GM12878 (cell line): ENCODE measurements around the gene RAB25. TPM values are rescaled to one million over a fixed set of nuclear protein-coding genes. Genes with fewer than 3 reads are reported as not detected.

ENCODE experiments used
- ATAC-seq: fragments of 200-7000 bp; cut with Tn5 transposase; 3 replicates; pipeline ENCODE4 v1.9.1; 2020; ENCODE audit warnings: mild to moderate bottlenecking, moderate library complexity
- BruUV-seq: library from RNA; stranded (reverse); fragments of 400-500 nt; replicated peaks from 2 replicates; lab custom pipeline; 2021; lab: Mats Ljungman, UMichigan
- CTCF ChIA-PET: fragments of 300-600 bp; sonication (Branson Sonifier 250); formaldehyde crosslinking; extraction: SDS; loops from one replicate; lab custom pipeline; 2021; ENCODE audit warnings: inconsistent platforms; lab: Yijun Ruan, JAX
- POLR2A ChIA-PET: fragments of 350-600 bp; formaldehyde crosslinking; extraction: SDS; loops from one replicate; lab custom pipeline; 2021; ENCODE audit warnings: inconsistent platforms; lab: Charles Lee
- RAD21 ChIA-PET: fragments of 300-600 bp; sonication (Branson Sonifier 250); formaldehyde crosslinking; loops from one replicate; lab custom pipeline; 2023; ENCODE audit warnings: antibody characterized with exemption; ENCODE audit not compliant: unreplicated experiment; lab: Charles Lee
- SMC1A ChIA-PET: fragments of 300-600 bp; sonication (Branson Sonifier 250); formaldehyde crosslinking; loops from one replicate; lab custom pipeline; 2023; ENCODE audit not compliant: unreplicated experiment, uncharacterized antibody; lab: Charles Lee
- DNase-seq: peaks from one replicate; pipeline ENCODE4 v3.0.0-alpha.2; 2011; ENCODE audit warnings: low read depth, low spot score
- FAIRE-seq: peaks from 3 replicates; lab custom pipeline; 2011; peaks lifted over from hg19 to GRCh38; lab: Jason Lieb, UNC
- H2AFZ ChIP-seq: 2 replicates; pipeline ENCODE4 v1.6.0; 2011; ENCODE audit warnings: low read depth, low read length, control low read depth; ENCODE audit not compliant: control insufficient read depth
- H3K27ac ChIP-seq: 2 replicates; pipeline ENCODE4 v1.5.1; 2011; ENCODE audit warnings: control low read depth; ENCODE audit not compliant: control insufficient read depth, insufficient read depth
- H3K27me3 ChIP-seq, 2 experiments: replicated peaks in 1 of 2; 2 replicates each; pipeline versions ENCODE4 v1.6.0 to v1.6.1; 2011; ENCODE audit warnings: low read length in 1 of 2; ENCODE audit not compliant: control insufficient read depth in 2 of 2, insufficient read depth in 2 of 2
- H3K36me3 ChIP-seq, 2 experiments: 2 replicates each; pipeline ENCODE4 v1.5.1; 2011; ENCODE audit warnings: low read length in 1 of 2; ENCODE audit not compliant: control insufficient read depth in 2 of 2, insufficient read depth in 2 of 2
- H3K4me1 ChIP-seq: 2 replicates; pipeline ENCODE4 v1.6.1; 2011; ENCODE audit warnings: mild to moderate bottlenecking, low read length, moderate library complexity, mixed read lengths; ENCODE audit not compliant: control insufficient read depth, insufficient read depth
- H3K4me2 ChIP-seq: 2 replicates; pipeline ENCODE4 v1.6.0; 2011; ENCODE audit warnings: control low read depth; ENCODE audit not compliant: control insufficient read depth, insufficient read depth
- H3K4me3 ChIP-seq: fragments of 200-600 bp; sonication (generic); 2 replicates; pipeline ENCODE4 v1.5.1; 2016
- H3K79me2 ChIP-seq: 2 replicates; pipeline ENCODE4 v1.6.0; 2011; ENCODE audit warnings: low read length; ENCODE audit not compliant: control insufficient read depth, insufficient read depth
- H3K9ac ChIP-seq: 2 replicates; pipeline ENCODE4 v1.8.0; 2011; ENCODE audit warnings: low read length, control low read depth, mixed read lengths; ENCODE audit not compliant: control insufficient read depth, insufficient read depth
- H3K9me3 ChIP-seq: replicated peaks from 3 replicates; pipeline ENCODE4 v1.5.1; 2011; ENCODE audit warnings: mild to moderate bottlenecking, low read length; ENCODE audit not compliant: control insufficient read depth, insufficient read depth
- H4K20me1 ChIP-seq: 2 replicates; pipeline ENCODE4 v1.6.0; 2011; ENCODE audit not compliant: control insufficient read depth, insufficient read depth
- CBX5 ChIP-seq: sonication (generic); IDR thresholded peaks from 2 replicates; pipeline ENCODE4 v1.6.1; 2016; ENCODE audit warnings: low read depth, moderate library complexity, mild to moderate bottlenecking, inconsistent platforms
- CHD1 ChIP-seq: IDR thresholded peaks from 2 replicates; pipeline ENCODE4 v1.6.1; 2012; ENCODE audit warnings: low read depth, low read length, improper control_type of control experiment
- E2F4 ChIP-seq: IDR thresholded peaks from 2 replicates; pipeline ENCODE4 v1.6.1; 2012; ENCODE audit warnings: low read depth, low read length, improper control_type of control experiment
- KDM1A ChIP-seq: fragments of 200-600 bp; sonication (generic); IDR thresholded peaks from 2 replicates; pipeline ENCODE4 v1.6.1; 2016; ENCODE audit warnings: borderline replicate concordance
- REST ChIP-seq: IDR thresholded peaks from 2 replicates; pipeline ENCODE4 v1.6.1; 2012; ENCODE audit warnings: mild to moderate bottlenecking, low read depth, low read length
- SIN3A ChIP-seq: IDR thresholded peaks from 2 replicates; pipeline ENCODE4 v1.6.1; 2012; ENCODE audit warnings: low read depth, low read length, improper control_type of control experiment
- STAT1 ChIP-seq: fragments of 450-650 bp; conservative IDR thresholded peaks from 2 replicates; pipeline ENCODE4 v1.6.1; 2014; ENCODE audit warnings: antibody characterized with exemption, mild to moderate bottlenecking
- YBX1 ChIP-seq: fragments of 450-650 bp; IDR thresholded peaks from 2 replicates; pipeline ENCODE4 v1.6.1; 2016; ENCODE audit warnings: antibody characterized with exemption
- YY1 ChIP-seq: IDR thresholded peaks from 2 replicates; pipeline ENCODE4 v1.6.1; 2011; ENCODE audit warnings: low read depth, mild to moderate bottlenecking, low read length
- ZNF207 ChIP-seq: fragments of 450-650 bp; IDR thresholded peaks from 2 replicates; pipeline ENCODE4 v1.6.1; 2014; ENCODE audit warnings: antibody characterized with exemption, mild to moderate bottlenecking, borderline replicate concordance
- WGBS: methylation state at CpG from one replicate; pipeline ENCODE4 v1.1.6; 2016; ENCODE audit warnings: low lambda C conversion rate; ENCODE audit not compliant: insufficient replicate concordance, insufficient coverage; ENCODE audit errors: missing lambda C conversion rate; 5-methylcytosine and 5-hydroxymethylcytosine counted together
- in situ Hi-C: fragments of 300-500 bp; cut with MboI; formaldehyde crosslinking; loops from 9 replicates; pipeline ENCODE4 v1.14.3; 2018; ENCODE audit warnings: mixed read lengths
- intact Hi-C: fragments of 100-400 bp; cut with micrococcal nuclease; formaldehyde crosslinking; loops from one replicate; pipeline ENCODE4 v1.14.2; 2022; ENCODE audit not compliant: unreplicated experiment
- polyA plus RNA-seq, 11 experiments: library from polyadenylated mRNA; depleted of rRNA in 4 of 11; unstranded in 6 of 11; stranded (reverse) in 5 of 11; fragments of >200 nt; fragmentation: Nextera tagmentation in 4 of 11; fragmentation: Illumina TruSeq in 1 of 11; extraction: Ambion mirVana in 4 of 11; extraction: Trizol in 1 of 11; gene quantifications; 1 replicate in 1 of 11; 2 replicates in 10 of 11; pipeline versions ENCODE4 v1.2.1 to v1.2.3, GENCODE V29; 2011 to 2016; ENCODE audit warnings: inconsistent platforms in 2 of 11, missing spikeins in 2 of 11, low read depth in 1 of 11
- total RNA-seq, 4 experiments: library from RNA; depleted of rRNA in 3 of 4; stranded (reverse); fragments of >200 nt in 3 of 4; fragmentation: Illumina TruSeq in 1 of 4; extraction: Trizol in 1 of 4; gene quantifications; 2 replicates each; pipeline versions ENCODE4 v1.2.1 to v1.2.3, GENCODE V29; 2013 to 2021
- TF ChIP-seq, protein P1 (sequence below): IDR thresholded peaks from 2 replicates; pipeline ENCODE4 v1.6.1; 2012; ENCODE audit warnings: low read length, inconsistent platforms

RAB25 gene
- total and polyA plus RNA-seq, 10 of the 15 experiments (the other 5 are each of a cell fraction or from before 2014, with no cell fraction given) = 0.16 to 0.36 (median 0.22) TPM; not detected in 7

GRCh38 chr1:156074661-156075060 is 13.7 kb downstream of the RAB25 start:
- Histone ChIP-seq H3K9ac (no peak overlapping the region), H3K27ac (no peak overlapping the region), H2AFZ (no peak overlapping the region), H3K36me3 (no peaks in the 10 kb centered on the region), H3K4me3 (no peak overlapping the region; the same call in 1 of the 2 replicates), H3K27me3 (no peaks in the 10 kb centered on the region), H3K79me2 (peaks cover 2% of the 10 kb centered on the region; the same call in 1 of the 2 replicates), H4K20me1 (no peaks in the 10 kb centered on the region), H3K9me3 (no peaks in the 10 kb centered on the region; the same call in 2 of the 3 replicates), H3K4me2 (no peak overlapping the region), H3K4me1 (peaks cover 10% of the 10 kb centered on the region)
- ChIA-PET RAD21 (interaction anchor here (1.5 kb wide), 1 partner anchor 137 kb away, joined by 4 read pairs; no protein-coding TSS in a partner anchor), POLR2A (interaction anchor here (0.5 to 1.2 kb wide), 3 partner anchors 11 to 348 kb away, joined by 3 to 6 read pairs (median 3); no protein-coding TSS in a partner anchor), SMC1A (interaction anchor here (2.0 kb wide), 1 partner anchor 9 kb away, joined by 8 read pairs; no protein-coding TSS in a partner anchor), CTCF (interaction anchor here (1.1 to 2.6 kb wide), 3 partner anchors 9 to 86 kb away, joined by 3 to 24 read pairs (median 8); no protein-coding TSS in a partner anchor)
- intact Hi-C loops = no loop called here
- in situ Hi-C loops = no loop called here
- WGBS = 88% methylated on average over 6 of the region's 8 CpGs
- no peak for DNase-seq
- no TSS peak for BruUV-seq
- no peak for TF ChIP-seq STAT1
- no peak for TF ChIP-seq YBX1
- no peak for TF ChIP-seq ZNF207
- no peak for TF ChIP-seq KDM1A
- TF ChIP-seq SIN3A = no peak
- TF ChIP-seq CHD1 = no peak
- TF ChIP-seq, protein P1, sequence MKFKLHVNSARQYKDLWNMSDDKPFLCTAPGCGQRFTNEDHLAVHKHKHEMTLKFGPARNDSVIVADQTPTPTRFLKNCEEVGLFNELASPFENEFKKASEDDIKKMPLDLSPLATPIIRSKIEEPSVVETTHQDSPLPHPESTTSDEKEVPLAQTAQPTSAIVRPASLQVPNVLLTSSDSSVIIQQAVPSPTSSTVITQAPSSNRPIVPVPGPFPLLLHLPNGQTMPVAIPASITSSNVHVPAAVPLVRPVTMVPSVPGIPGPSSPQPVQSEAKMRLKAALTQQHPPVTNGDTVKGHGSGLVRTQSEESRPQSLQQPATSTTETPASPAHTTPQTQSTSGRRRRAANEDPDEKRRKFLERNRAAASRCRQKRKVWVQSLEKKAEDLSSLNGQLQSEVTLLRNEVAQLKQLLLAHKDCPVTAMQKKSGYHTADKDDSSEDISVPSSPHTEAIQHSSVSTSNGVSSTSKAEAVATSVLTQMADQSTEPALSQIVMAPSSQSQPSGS = no peak
- no peak for TF ChIP-seq REST
- no peak for TF ChIP-seq E2F4
- no peak for TF ChIP-seq YY1
- TF ChIP-seq CBX5 = no peak
- no peak for FAIRE-seq
- ATAC-seq = no peak
